GM18508 (cell line): ENCODE results near the gene UQCR10.

Source experiments
- ATAC-seq: cut with Tn5 transposase; IDR thresholded peaks from one replicate; pipeline ENCODE4 v1.9.1; 2021; ENCODE audit warnings: moderate number of reproducible peaks; ENCODE audit not compliant: insufficient read depth, unreplicated experiment

The UQCR10 gene

GRCh38 chr22:29767171-29768051 is at the start of gene UQCR10:
UQCR10 (plus strand) TSS chr22:29767369; CDS start chr22:29767399, 30 bp downstream.
- peak; percentile 60 for ATAC-seq

- no peak for ATAC-seq
These were observed 49.4 kb upstream of the UQCR10 start for GRCh38 chr22:29717789-29718188.

- ATAC-seq = no peak
These were observed 47.9 kb upstream of the UQCR10 start for GRCh38 chr22:29718949-29719898.

GRCh38 chr22:29719899-29720645 is 47.1 kb upstream of the UQCR10 start, which contains the start of gene CABP7:
CABP7 (plus strand) TSS chr22:29720003; CDS start chr22:29720425, 422 bp downstream.
- no peak for ATAC-seq

- no peak for ATAC-seq
These were observed 46.3 kb upstream of the UQCR10 start for GRCh38 chr22:29720811-29721323.

- ATAC-seq = no peak
These were observed 45.0 kb upstream of the UQCR10 start for GRCh38 chr22:29722151-29722550.

- ATAC-seq = no peak
These were observed 44.6 kb upstream of the UQCR10 start for GRCh38 chr22:29722587-29722986.

GRCh38 chr22:29723766-29724165 is 43.4 kb upstream of the UQCR10 start:
- no peak for ATAC-seq

GRCh38 chr22:29724843-29725242 is 42.3 kb upstream of the UQCR10 start:
- ATAC-seq = no peak

- no peak for ATAC-seq
These were observed 41.1 kb upstream of the UQCR10 start for GRCh38 chr22:29726106-29726505.

- no peak for ATAC-seq
These were observed 40.5 kb upstream of the UQCR10 start for GRCh38 chr22:29726512-29727130.

GRCh38 chr22:29727131-29727523 is 40.0 kb upstream of the UQCR10 start:
- no peak for ATAC-seq

GRCh38 chr22:29729161-29729560 is 38.0 kb upstream of the UQCR10 start:
- ATAC-seq = no peak

GRCh38 chr22:29731058-29731850 is 35.9 kb upstream of the UQCR10 start:
- no peak for ATAC-seq

GRCh38 chr22:29732883-29733282 is 34.3 kb upstream of the UQCR10 start:
- no peak for ATAC-seq

- no peak for ATAC-seq
These were observed 33.6 kb upstream of the UQCR10 start for GRCh38 chr22:29733362-29734201.

- no peak for ATAC-seq
These were observed 32.8 kb upstream of the UQCR10 start for GRCh38 chr22:29734406-29734805.

- no peak for ATAC-seq
These were observed 32.3 kb upstream of the UQCR10 start for GRCh38 chr22:29734838-29735237.
